IMR-90 (cell line): Measurements from ENCODE around the gene VSIR. TPM values are rescaled to one million over a fixed set of nuclear protein-coding genes. Genes with fewer than 3 reads are reported as not detected.

Source experiments
- ATAC-seq: fragments of 200-7000 bp; cut with Tn5 transposase; 2 replicates; pipeline ENCODE4 v1.9.1; 2020; ENCODE audit warnings: low read depth, mild to moderate bottlenecking, moderate library complexity
- BruUV-seq: library from RNA; stranded (reverse); fragments of 400-500 nt; replicated peaks from 2 replicates; lab custom pipeline; 2021; lab: Mats Ljungman, UMichigan
- CTCF ChIA-PET: fragments of 300-600 bp; formaldehyde crosslinking; extraction: SDS; loops from one replicate; lab custom pipeline; 2021; ENCODE audit warnings: antibody characterized with exemption; lab: Yijun Ruan, JAX
- POLR2A ChIA-PET: fragments of 300-600 bp; sonication (Branson Sonifier 250); formaldehyde crosslinking; loops from one replicate; lab custom pipeline; 2022; ENCODE audit warnings: antibody characterized with exemption; ENCODE audit not compliant: unreplicated experiment; lab: Charles Lee
- DNase-seq: peaks from one replicate; pipeline ENCODE4 v3.0.0; 2013
- H2AFZ ChIP-seq: replicated peaks from 2 replicates; pipeline ENCODE3; 2013; ENCODE audit warnings: low read length, mild to moderate bottlenecking; ENCODE audit not compliant: poor library complexity
- H2AK5ac ChIP-seq: 2 replicates; pipeline ENCODE4 v1.6.1; 2013; ENCODE audit warnings: low read depth, low read length, inconsistent platforms
- H2AK9ac ChIP-seq: replicated peaks from 2 replicates; pipeline ENCODE3; 2013; ENCODE audit warnings: mild to moderate bottlenecking, low read depth, low read length, moderate library complexity; ENCODE audit not compliant: poor library complexity
- H2BK120ac ChIP-seq: 2 replicates; pipeline ENCODE4 v1.6.1; 2013; ENCODE audit warnings: low read depth, low read length, inconsistent platforms
- H2BK15ac ChIP-seq: 3 replicates; pipeline ENCODE4 v1.6.1; 2013; ENCODE audit warnings: low read depth, low read length, inconsistent platforms
- H2BK20ac ChIP-seq: 2 replicates; pipeline ENCODE4 v1.6.1; 2013; ENCODE audit warnings: low read depth, mild to moderate bottlenecking, inconsistent platforms, low read length, moderate library complexity
- H2BK5ac ChIP-seq: 2 replicates; pipeline ENCODE4 v1.6.1; 2013; ENCODE audit warnings: mild to moderate bottlenecking, low read depth, low read length, inconsistent platforms; ENCODE audit not compliant: poor library complexity, severe bottlenecking
- H3K14ac ChIP-seq: replicated peaks from 2 replicates; pipeline ENCODE4 v1.6.1; 2013; ENCODE audit warnings: low read depth, low read length, inconsistent platforms
- H3K18ac ChIP-seq: 2 replicates; pipeline ENCODE4 v1.6.1; 2013; ENCODE audit warnings: low read depth, low read length, control low read depth
- H3K23ac ChIP-seq: 2 replicates; pipeline ENCODE4 v1.6.1; 2013; ENCODE audit warnings: low read depth, low read length, inconsistent platforms
- H3K27ac ChIP-seq: 2 replicates; pipeline ENCODE4 v1.5.1; 2013; ENCODE audit warnings: mild to moderate bottlenecking, control low read depth, low read length; ENCODE audit not compliant: insufficient read depth
- H3K27me3 ChIP-seq: 2 replicates; pipeline ENCODE4 v1.6.1; 2013; ENCODE audit warnings: low read length; ENCODE audit not compliant: control insufficient read depth, insufficient read depth
- H3K36me3 ChIP-seq: 2 replicates; pipeline ENCODE4 v1.6.1; 2013; ENCODE audit warnings: low read length, mixed read lengths; ENCODE audit not compliant: control insufficient read depth, insufficient read depth
- H3K4ac ChIP-seq: 2 replicates; pipeline ENCODE4 v1.6.1; 2013; ENCODE audit warnings: low read depth, low read length, inconsistent platforms
- H3K4me1 ChIP-seq: 2 replicates; pipeline ENCODE4 v1.6.1; 2013; ENCODE audit warnings: low read length, mixed read lengths; ENCODE audit not compliant: control insufficient read depth, insufficient read depth
- H3K4me2 ChIP-seq: 2 replicates; pipeline ENCODE4 v1.6.1; 2013; ENCODE audit warnings: low read depth, mild to moderate bottlenecking, control low read depth, low read length, moderate library complexity
- H3K4me3 ChIP-seq: 2 replicates; pipeline ENCODE4 v1.5.1; 2013; ENCODE audit warnings: low read depth, mild to moderate bottlenecking, control low read depth, low read length, moderate library complexity; ENCODE audit not compliant: insufficient read depth
- H3K56ac ChIP-seq: 2 replicates; pipeline ENCODE4 v1.6.1; 2013; ENCODE audit warnings: low read length, inconsistent platforms; ENCODE audit not compliant: insufficient read depth; ENCODE audit errors: extremely low read depth
- H3K79me1 ChIP-seq, 2 experiments: 2 replicates each; pipeline ENCODE4 v1.6.1; 2013; ENCODE audit warnings: low read length in 2 of 2, inconsistent platforms in 1 of 2, low read depth in 1 of 2
- H3K9ac ChIP-seq: 2 replicates; pipeline ENCODE4 v1.6.1; 2013; ENCODE audit warnings: low read depth, low read length, control low read depth
- H3K9me1 ChIP-seq: 2 replicates; pipeline ENCODE4 v1.6.1; 2013; ENCODE audit warnings: low read length, inconsistent platforms; ENCODE audit not compliant: insufficient read depth
- H3K9me3 ChIP-seq: 2 replicates; pipeline ENCODE4 v1.6.1; 2013; ENCODE audit warnings: low read length; ENCODE audit not compliant: control insufficient read depth, insufficient read depth
- H4K20me1 ChIP-seq: 2 replicates; pipeline ENCODE4 v1.6.1; 2013; ENCODE audit warnings: low read length, inconsistent platforms; ENCODE audit not compliant: insufficient read depth
- H4K5ac ChIP-seq: 2 replicates; pipeline ENCODE4 v1.6.1; 2013; ENCODE audit warnings: mild to moderate bottlenecking, low read depth, low read length, control low read depth
- H4K8ac ChIP-seq, 2 experiments: 2 replicates each; pipeline ENCODE4 v1.6.1; 2013; ENCODE audit warnings: low read depth in 2 of 2, low read length in 2 of 2, control low read depth in 1 of 2, inconsistent platforms in 1 of 2
- H4K91ac ChIP-seq: 2 replicates; pipeline ENCODE4 v1.6.1; 2013; ENCODE audit warnings: low read depth, low read length, inconsistent platforms; ENCODE audit not compliant: insufficient read depth
- CEBPB ChIP-seq: IDR thresholded peaks from 2 replicates; pipeline ENCODE4 v1.6.1; 2012; ENCODE audit warnings: low read depth, low read length, improper control_type of control experiment
- ELK1 ChIP-seq: fragments of 150-350 bp; IDR thresholded peaks from 2 replicates; pipeline ENCODE4 v1.6.1; 2016; ENCODE audit warnings: low read depth, mild to moderate bottlenecking, low read length, moderate library complexity, borderline replicate concordance
- FOS ChIP-seq: fragments of 150-350 bp; IDR thresholded peaks from 2 replicates; pipeline ENCODE4 v1.6.1; 2016; ENCODE audit warnings: low read depth, low read length
- POLR2A ChIP-seq: IDR thresholded peaks from 2 replicates; pipeline ENCODE4 v1.6.1; 2012; ENCODE audit warnings: mild to moderate bottlenecking, low read depth, low read length
- SMC3 ChIP-seq: fragments of 150-350 bp; IDR thresholded peaks from 2 replicates; pipeline ENCODE4 v1.6.1; 2016; ENCODE audit warnings: low read depth, mild to moderate bottlenecking, antibody characterized with exemption, low read length, moderate library complexity
- WGBS, 2 experiments: methylation state at CpG; one replicate each; pipeline versions ENCODE4 v1.1.5 to v1.1.7; 2013; ENCODE audit warnings: missing lambda C conversion rate in 2 of 2; ENCODE audit not compliant: insufficient read length in 1 of 2; ENCODE audit errors: extremely low coverage in 2 of 2; 5-methylcytosine and 5-hydroxymethylcytosine counted together
- dilution Hi-C: fragments of 300-500 bp; cut with HindIII; formaldehyde crosslinking; loops from one replicate; pipeline ENCODE4 v1.14.3; 2018; ENCODE audit warnings: low sequenced_read_pairs; ENCODE audit not compliant: unreplicated experiment
- in situ Hi-C: fragments of 300-500 bp; cut with MboI; formaldehyde crosslinking; loops from 3 replicates; pipeline ENCODE4 v1.14.3; 2019; ENCODE audit warnings: low sequenced_read_pairs, inconsistent platforms, mixed read lengths
- intact Hi-C: fragments of 100-400 bp; cut with micrococcal nuclease; formaldehyde crosslinking; loops from 2 replicates; pipeline ENCODE4 v1.10.0; 2022
- polyA plus RNA-seq, 3 experiments: library from polyadenylated mRNA; depleted of rRNA; stranded (reverse); fragments of >200 nt; gene quantifications; 2 replicates each; pipeline ENCODE4 v1.2.3, GENCODE V29; 2012; ENCODE audit warnings: low replicate concordance in 1 of 3
- total RNA-seq: library from RNA; depleted of rRNA; stranded (reverse); fragments of >200 nt; gene quantifications from 2 replicates; pipeline ENCODE4 v1.2.3, GENCODE V29; 2012

The VSIR gene
- total and polyA plus RNA-seq, 2 of the 4 experiments (the other 2 are of a cell fraction): 5.0 to 23.8 TPM

- Histone ChIP-seq H2BK120ac (no peak overlapping the region), H3K4me3 (no peak overlapping the region), H4K8ac (no peak overlapping the region), H2AK5ac (no peak overlapping the region), H3K27ac (no peak overlapping the region), H3K36me3 (peaks cover 8% of the 10 kb centered on the region; the same call in 1 of the 2 replicates), H3K56ac (no peak overlapping the region), H2AK9ac (no peak overlapping the region), H3K9me1 (0 out of 2 replicates have a peak, but pooled peaks cover 5% of the 10 kb centered on the region), H4K91ac (no peak overlapping the region), H2AFZ (no peak overlapping the region), H2BK20ac (no peak overlapping the region), H3K27me3 (peaks cover 4% of the 10 kb centered on the region), H2BK5ac (no peak overlapping the region), H3K4me2 (no peak overlapping the region), H3K23ac (no peak overlapping the region), H3K79me1 (no peaks in the 10 kb centered on the region), H3K9ac (no peak overlapping the region), H3K4ac (no peak overlapping the region), H4K5ac (no peak overlapping the region), H3K14ac (no peak overlapping the region), H3K4me1 (peaks cover 1% of the 10 kb centered on the region; the same call in 1 of the 2 replicates), H2BK15ac (no peak overlapping the region), H4K20me1 (no peaks in the 10 kb centered on the region), H3K9me3 (no peaks in the 10 kb centered on the region), H3K18ac (no peak overlapping the region)
- DNase-seq (no peak), ATAC-seq (no peak)
- no peak for TF ChIP-seq FOS
- no peak for TF ChIP-seq POLR2A
- no peak for TF ChIP-seq CEBPB
- TF ChIP-seq ELK1: no peak
- TF ChIP-seq SMC3: no peak
- ChIA-PET CTCF (no interaction called here), POLR2A (no interaction called here)
- in situ Hi-C loops (no loop called here), dilution Hi-C loops (no loop called here), intact Hi-C loops (no loop called here)
- WGBS, 2 experiments: 100% methylated on average over 1 of the region's 4 CpGs; no CpG with 5 or more reads in 1 of the 2 experiments
- BruUV-seq: no TSS peak
These were observed 23.9 kb downstream of the VSIR start for GRCh38 chr10:71749396-71749795.
